Activated CD8-positive, alpha-beta T cell treated with anti-CD3 and anti-CD28 coated beads for 36 hours (primary cell): Measurements from ENCODE around the gene FOXI2. TPM values are rescaled to one million over a fixed set of nuclear protein-coding genes. Genes with fewer than 3 reads are reported as not detected.

Experiments used
- ATAC-seq: fragments of 200-7000 bp; cut with Tn5 transposase; one replicate; pipeline ENCODE4 v1.10.0; 2021; ENCODE audit warnings: mild to moderate bottlenecking, moderate library complexity
- CTCF ChIA-PET: fragments of 350-600 bp; sonication (Branson Sonifier 250); formaldehyde crosslinking; loops from one replicate; lab custom pipeline; 2021; ENCODE audit warnings: antibody characterized with exemption; lab: Charles Lee
- POLR2A ChIA-PET: fragments of 350-600 bp; sonication (Branson Sonifier 250); formaldehyde crosslinking; loops from one replicate; lab custom pipeline; 2021; ENCODE audit warnings: antibody characterized with exemption; lab: Charles Lee
- DNase-seq: peaks from one replicate; pipeline ENCODE4 v3.0.0-alpha.2; 2020
- H3K27ac Mint-ChIP-seq: one replicate; pipeline ENCODE4 v1.8.0; 2021; ENCODE audit warnings: mild to moderate bottlenecking, mixed read lengths
- H3K27me3 Mint-ChIP-seq: one replicate; pipeline ENCODE4 v1.8.0; 2021; ENCODE audit warnings: mixed read lengths
- H3K36me3 Mint-ChIP-seq: one replicate; pipeline ENCODE4 v1.8.0; 2021; ENCODE audit warnings: low read depth, mixed read lengths
- H3K4me1 Mint-ChIP-seq: one replicate; pipeline ENCODE4 v1.8.0; 2021; ENCODE audit warnings: low read depth, mixed read lengths
- H3K4me3 Mint-ChIP-seq: one replicate; pipeline ENCODE4 v1.8.0; 2021; ENCODE audit warnings: mild to moderate bottlenecking, moderate library complexity, mixed read lengths
- H3K9me3 Mint-ChIP-seq: one replicate; pipeline ENCODE4 v1.8.0; 2021; ENCODE audit warnings: mixed read lengths
- CTCF ChIP-seq: fragments of 200-600 bp; IDR thresholded peaks from one replicate; pipeline ENCODE4 v1.8.0; 2022; ENCODE audit warnings: antibody characterized with exemption, mild to moderate bottlenecking
- intact Hi-C: fragments of 100-400 bp; cut with micrococcal nuclease; formaldehyde crosslinking; loops from one replicate; pipeline ENCODE4 v1.10.0; 2022
- total RNA-seq, 2 experiments: library from RNA; stranded (reverse); gene quantifications; one replicate each; pipeline ENCODE4 v1.2.3, GENCODE V29; 2021

The FOXI2 gene
- total RNA-seq, 2 experiments from 2014 or later = not detected

- POLR2A ChIA-PET = interaction anchor here (0.6 kb wide), 1 partner anchor 768 kb away, joined by 3 read pairs; no protein-coding TSS in a partner anchor
- Mint-ChIP-seq H3K27ac (no peak overlapping the region), H3K4me1 (no peaks in the 10 kb centered on the region), H3K9me3 (no peaks in the 10 kb centered on the region), H3K27me3 (peaks cover 13% of the 10 kb centered on the region), H3K36me3 (no peaks in the 10 kb centered on the region), H3K4me3 (no peak overlapping the region)
- no peak for DNase-seq
- TF ChIP-seq CTCF = no peak
- no peak for ATAC-seq
- CTCF ChIA-PET = no interaction called here
- intact Hi-C loops = no loop called here
Measured at GRCh38 chr10:127740596-127740995, 3.6 kb downstream of the FOXI2 start.

GRCh38 chr10:127743205-127743604, 6.2 kb downstream of the FOXI2 start:
- no peaks in the 10 kb centered on the region for H3K36me3 Mint-ChIP-seq
- intact Hi-C loops = no loop called here
- no peaks in the 10 kb centered on the region for H3K9me3 Mint-ChIP-seq
- no peak for DNase-seq
- TF ChIP-seq CTCF = no peak
- no peak overlapping the region for H3K4me3 Mint-ChIP-seq
- ChIA-PET CTCF (no interaction called here), POLR2A (no interaction called here)
- no peak overlapping the region for H3K27ac Mint-ChIP-seq
- no peak for ATAC-seq
- no peaks in the 10 kb centered on the region for H3K4me1 Mint-ChIP-seq
- peaks cover 1% of the 10 kb centered on the region for H3K27me3 Mint-ChIP-seq

- POLR2A ChIA-PET = no interaction called here
Measured at GRCh38 chr10:127744956-127745355, 8.0 kb downstream of the FOXI2 start.

GRCh38 chr10:127745861-127746260, 8.9 kb downstream of the FOXI2 start:
- POLR2A ChIA-PET = no interaction called here

More at GRCh38 chr10:127744956-127745355, 8.0 kb downstream of the FOXI2 start:
- H3K27me3 Mint-ChIP-seq = no peaks in the 10 kb centered on the region
- no peaks in the 10 kb centered on the region for H3K4me1 Mint-ChIP-seq
- no peak overlapping the region for H3K4me3 Mint-ChIP-seq
- ATAC-seq = no peak
- H3K36me3 Mint-ChIP-seq = no peaks in the 10 kb centered on the region
- no peak for DNase-seq
- no peak for TF ChIP-seq CTCF
- CTCF ChIA-PET = no interaction called here
- no peak overlapping the region for H3K27ac Mint-ChIP-seq
- intact Hi-C loops = no loop called here
- peaks cover 2% of the 10 kb centered on the region for H3K9me3 Mint-ChIP-seq

GRCh38 chr10:127755753-127756152, 18.8 kb downstream of the FOXI2 start:
- no peaks in the 10 kb centered on the region for H3K4me1 Mint-ChIP-seq
- CTCF ChIA-PET = interaction anchor here (1.1 to 4.6 kb wide), 2 partner anchors 40 to 98 kb away, joined by 3 to 18 read pairs; no protein-coding TSS in a partner anchor

More at GRCh38 chr10:127745861-127746260, 8.9 kb downstream of the FOXI2 start:
- ATAC-seq (no peak), DNase-seq (no peak)
- Mint-ChIP-seq H3K4me1 (no peaks in the 10 kb centered on the region), H3K27me3 (no peaks in the 10 kb centered on the region), H3K36me3 (no peaks in the 10 kb centered on the region), H3K27ac (no peak overlapping the region), H3K4me3 (no peak overlapping the region), H3K9me3 (peaks cover 2% of the 10 kb centered on the region)
- intact Hi-C loops = no loop called here
- TF ChIP-seq CTCF = no peak
- CTCF ChIA-PET = no interaction called here

More at GRCh38 chr10:127755753-127756152, 18.8 kb downstream of the FOXI2 start:
- no peak for ATAC-seq
- POLR2A ChIA-PET = no interaction called here
- TF ChIP-seq CTCF = no peak
- intact Hi-C loops = no loop called here
- Mint-ChIP-seq H3K36me3 (no peaks in the 10 kb centered on the region), H3K9me3 (no peaks in the 10 kb centered on the region), H3K27ac (no peak overlapping the region), H3K4me3 (no peak overlapping the region), H3K27me3 (peaks cover 2% of the 10 kb centered on the region)
- DNase-seq = no peak
